K562 (cell line): ENCODE data around the gene SLC43A2. TPM values are rescaled to one million over a fixed set of nuclear protein-coding genes. Genes with fewer than 3 reads are reported as not detected.

Source experiments
- ATAC-seq: fragments of 200-7000 bp; cut with Tn5 transposase; 3 replicates; pipeline ENCODE4 v1.9.1; 2020; ENCODE audit warnings: moderate library complexity
- BruUV-seq: library from RNA; stranded (reverse); fragments of 400-500 nt; replicated peaks from 2 replicates; lab custom pipeline; 2021; lab: Mats Ljungman, UMichigan
- CTCF ChIA-PET: fragments of 300-600 bp; formaldehyde crosslinking; extraction: SDS; loops from one replicate; lab custom pipeline; 2021; ENCODE audit warnings: low intra/inter-chr PET ratio; lab: Yijun Ruan, JAX
- POLR2A ChIA-PET: fragments of 300-600, 350-650 bp; sonication (Branson Sonifier 250); formaldehyde crosslinking; extraction: SDS; loops from one replicate; lab custom pipeline; 2021; ENCODE audit warnings: antibody characterized with exemption, inconsistent platforms; lab: Yijun Ruan, JAX
- DNase-seq, 4 experiments: peaks; one replicate each; pipeline versions ENCODE4 v3.0.0 to v3.0.0-alpha.2; 2011 to 2018; ENCODE audit warnings: low spot score in 3 of 4, mixed read lengths in 3 of 4; ENCODE audit errors: extremely low read depth in 1 of 4
- FAIRE-seq: peaks from 2 replicates; lab custom pipeline; 2011; peaks lifted over from hg19 to GRCh38; lab: Jason Lieb, UNC
- H2AFZ ChIP-seq: 2 replicates; pipeline ENCODE4 v1.6.0; 2011; ENCODE audit warnings: low read depth, low read length, control low read depth, inconsistent platforms
- H3K27ac ChIP-seq: fragments of 200-600 bp; 3 replicates; pipeline ENCODE4 v1.8.0; 2011; ENCODE audit warnings: low read depth, mild to moderate bottlenecking, control low read depth, inconsistent platforms, low read length, moderate library complexity, mixed read lengths; ENCODE audit errors: extremely low read depth
- H3K27me3 ChIP-seq, 2 experiments: fragments of 300-600 bp in 1 of 2; 2 replicates in 1 of 2; 3 replicates in 1 of 2; pipeline versions ENCODE4 v1.6.0 to v1.8.0; 2011; ENCODE audit warnings: inconsistent platforms in 2 of 2, low read length in 2 of 2, mild to moderate bottlenecking in 1 of 2, mixed read lengths in 1 of 2, moderate library complexity in 1 of 2; ENCODE audit not compliant: control insufficient read depth in 2 of 2, insufficient read depth in 2 of 2
- H3K36me3 ChIP-seq: fragments of 300-600 bp; 3 replicates; pipeline ENCODE4 v1.8.0; 2011; ENCODE audit warnings: mild to moderate bottlenecking, low read length, inconsistent platforms; ENCODE audit not compliant: control insufficient read depth, insufficient read depth
- H3K4me1 ChIP-seq, 2 experiments: fragments of 200-600 bp in 1 of 2; replicated peaks in 1 of 2; 2 replicates in 1 of 2; 3 replicates in 1 of 2; pipeline versions ENCODE4 v1.5.1 to v1.8.0; 2011; ENCODE audit warnings: inconsistent platforms in 2 of 2, low read length in 2 of 2, mild to moderate bottlenecking in 1 of 2, mixed read lengths in 1 of 2, moderate library complexity in 1 of 2; ENCODE audit not compliant: control insufficient read depth in 2 of 2, insufficient read depth in 2 of 2
- H3K4me2 ChIP-seq: 2 replicates; pipeline ENCODE4 v1.6.1; 2011; ENCODE audit warnings: low read length, control low read depth, inconsistent platforms, mixed read lengths; ENCODE audit not compliant: insufficient read depth
- H3K4me3 ChIP-seq: fragments of 200-600 bp; sonication (generic), shearing (Covaris generic); 2 replicates; pipeline ENCODE4 v1.5.1; 2016; ENCODE audit warnings: control low read depth, inconsistent platforms
- H3K79me2 ChIP-seq: fragments of 200-600 bp; 3 replicates; pipeline ENCODE4 v1.8.0; 2011; ENCODE audit warnings: low read length, inconsistent platforms; ENCODE audit not compliant: control insufficient read depth, insufficient read depth
- H3K9ac ChIP-seq, 2 experiments: 2 replicates each; pipeline versions ENCODE4 v1.6.0 to v1.6.1; 2011; ENCODE audit warnings: low read depth in 2 of 2, low read length in 2 of 2, control low read depth in 1 of 2, inconsistent platforms in 1 of 2, mild to moderate bottlenecking in 1 of 2, mixed read lengths in 1 of 2; ENCODE audit not compliant: insufficient read depth in 1 of 2
- H3K9me1 ChIP-seq: one replicate; pipeline ENCODE4 v1.6.0; 2011; ENCODE audit warnings: inconsistent platforms, mild to moderate bottlenecking, low read length, moderate library complexity; ENCODE audit not compliant: control insufficient read depth, insufficient read depth
- H3K9me3 ChIP-seq: replicated peaks from 2 replicates; pipeline ENCODE4 v1.5.1; 2011; ENCODE audit warnings: low read depth, low read length, inconsistent platforms; ENCODE audit not compliant: control insufficient read depth, insufficient read depth
- H4K20me1 ChIP-seq: replicated peaks from 2 replicates; pipeline ENCODE4 v1.6.1; 2011; ENCODE audit warnings: low read length, inconsistent platforms, mixed read lengths; ENCODE audit not compliant: control insufficient read depth, insufficient read depth
- BRF2 ChIP-seq: IDR thresholded peaks from 3 replicates; pipeline ENCODE4 v1.6.1; 2011; ENCODE audit warnings: borderline replicate concordance, mild to moderate bottlenecking; ENCODE audit not compliant: insufficient read length, insufficient read depth
- NR2C1 ChIP-seq, 2 experiments: fragments of 450-650 bp; IDR thresholded peaks; 2 replicates each; pipeline ENCODE4 v1.6.1; 2017; ENCODE audit warnings: mild to moderate bottlenecking in 2 of 2, antibody characterized with exemption in 1 of 2, inconsistent platforms in 1 of 2, missing compliant biosample characterization in 1 of 2, missing genetic modification characterization in 1 of 2
- SUPT5H ChIP-seq: fragments of 450-650 bp; IDR thresholded peaks from 2 replicates; pipeline ENCODE4 v1.6.1; 2016
- WGBS: fragments of 100-300 bp; shearing (Covaris generic); methylation state at CpG from one replicate; pipeline ENCODE4 v1.1.6; 2016; ENCODE audit warnings: low coverage, mixed read lengths; ENCODE audit not compliant: insufficient coverage; ENCODE audit errors: missing lambda C conversion rate; 5-methylcytosine and 5-hydroxymethylcytosine counted together
- in situ Hi-C: fragments of 300-500 bp; cut with MboI; formaldehyde crosslinking; loops from 4 replicates; pipeline ENCODE4 v1.15.0; 2018; ENCODE audit warnings: inconsistent platforms, mixed read lengths
- intact Hi-C: fragments of 100-400 bp; cut with micrococcal nuclease; formaldehyde crosslinking; loops from 2 replicates; pipeline ENCODE4 v1.14.2; 2022
- polyA plus RNA-seq, 8 experiments: library from polyadenylated mRNA; depleted of rRNA in 4 of 8; stranded (reverse) in 5 of 8; unstranded in 3 of 8; fragments of >200 nt; fragmentation: Nextera tagmentation in 2 of 8; fragmentation: Illumina TruSeq in 1 of 8; extraction: Ambion mirVana in 2 of 8; extraction: Trizol in 1 of 8; gene quantifications; 2 replicates each; pipeline versions ENCODE4 v1.2.1 to v1.2.3, GENCODE V29; 2011 to 2014; ENCODE audit warnings: inconsistent platforms in 1 of 8, missing spikeins in 1 of 8
- total RNA-seq, 7 experiments: library from RNA; depleted of rRNA in 6 of 7; stranded (reverse); fragments of >200 nt in 6 of 7; fragmentation: Illumina TruSeq in 2 of 7; extraction: Trizol in 2 of 7; gene quantifications; 2 replicates each; pipeline versions ENCODE4 v1.2.1 to v1.2.3, GENCODE V29; 2011 to 2021; ENCODE audit warnings: low replicate concordance in 1 of 7

SLC43A2 gene
- total and polyA plus RNA-seq, 9 of the 15 experiments (the other 6 are each of a cell fraction or from before 2014, with no cell fraction given), result 0.03 to 10.2 (median 3.6) TPM

- no peak for FAIRE-seq
- no peaks in the 10 kb centered on the region for H3K36me3 ChIP-seq
- TF ChIP-seq NR2C1 (IDR thresholded peaks at IDR 0.05), result no peak
- TF ChIP-seq NR2C1 (tag; IDR thresholded peaks at IDR 0.05), result 0 out of 2 replicates have a peak, but pooled peaks have one; percentile 16
- TF ChIP-seq BRF2, result no peak
- no peak for TF ChIP-seq SUPT5H
- no peaks in the 10 kb centered on the region for H3K79me2 ChIP-seq
- H2AFZ ChIP-seq, result no peak overlapping the region
- no peak overlapping the region for H3K4me3 ChIP-seq
- intact Hi-C loops (no loop called here), in situ Hi-C loops (no loop called here)
- no peaks in the 10 kb centered on the region for H3K27me3 ChIP-seq
- no peak overlapping the region for H3K27ac ChIP-seq
- CTCF ChIA-PET, result interaction anchor here (0.6 kb wide), 1 partner anchor 129 kb away, joined by 3 read pairs; no protein-coding TSS in a partner anchor
- H3K4me2 ChIP-seq, result no peak overlapping the region
- no TSS peak for BruUV-seq
- no peaks in the 10 kb centered on the region for H4K20me1 ChIP-seq
- H3K9me1 ChIP-seq, result no peaks in the 10 kb centered on the region
- H3K9me3 ChIP-seq, result no peaks in the 10 kb centered on the region
- ATAC-seq, result no peak
- no peak for DNase-seq
- H3K4me1 ChIP-seq, result peaks cover 0 to 24% of the 10 kb centered on the region in 2 experiments; a peak in 3 of 5 replicates
- H3K9ac ChIP-seq, result no peak overlapping the region
- POLR2A ChIA-PET, result interaction anchor here (0.7 to 0.8 kb wide), 2 partner anchors 9 to 12 kb away, joined by 3 read pairs; no protein-coding TSS in a partner anchor
- 76% methylated on average over 12 of the region's 45 CpGs for WGBS
These were observed 6.4 kb upstream of the SLC43A2 start for GRCh38 chr17:1634841-1635650.
